ENCODE data around the gene SHC2.

Gene SHC2

GRCh38 chr19:460877-461720 is at the start of gene SHC2:
TSS of gene SHC2 (minus strand) at chr19:461033. CDS start at chr19:460996, 37 bp downstream.
- Mint-ChIP-seq H3K4me3 (peak within 1 kb of the TSS; percentile 69 to 83), H3K9me3 (peaks cover 4 to 15% of the 10 kb centered on the region in 2 donors), H3K4me1 (peaks cover 2 to 6% of the 10 kb centered on the region in 2 donors), H3K27me3 (peaks cover 32 to 45% of the 10 kb centered on the region in 2 donors), H3K36me3 (peaks cover 0 to 2% of the 10 kb centered on the region in 2 donors), H3K27ac (no peak within 1 kb of the TSS)
- no peak for DNase-seq
- ATAC-seq (replicated peaks), result no peak

- Mint-ChIP-seq H3K4me3 (peak overlapping the region; percentile 85 to 90), H3K36me3 (peaks cover 12 to 21% of the 10 kb centered on the region in 2 donors), H3K9me3 (no peaks in the 10 kb centered on the region), H3K27me3 (no peaks in the 10 kb centered on the region), H3K27ac (peak overlapping the region; percentile 98), H3K4me1 (peaks cover 36 to 46% of the 10 kb centered on the region in 2 donors)
- DNase-seq, result no peak
- no peak for ATAC-seq (replicated peaks)
These were observed 47.6 kb upstream of the SHC2 start for GRCh38 chr19:508204-509150.

GRCh38 chr19:507286-508203 is 46.7 kb upstream of the SHC2 start, which contains the start of gene TPGS1:
TSS of gene TPGS1 (plus strand) at chr19:507497. CDS start at chr19:507507, 10 bp downstream.
- no peaks in the 10 kb centered on the region for H3K27me3 Mint-ChIP-seq
- peaks cover 38 to 52% of the 10 kb centered on the region in 2 donors for H3K4me1 Mint-ChIP-seq
- H3K36me3 Mint-ChIP-seq, result peaks cover 12 to 22% of the 10 kb centered on the region in 2 donors
- peak; percentile 63 for DNase-seq
- H3K9me3 Mint-ChIP-seq, result peaks cover 0 to under 1% of the 10 kb centered on the region in 2 donors
- peak; percentile 66 for ATAC-seq (replicated peaks)
- H3K4me3 Mint-ChIP-seq, result peak within 1 kb of the TSS; percentile 85 to 90
- peak within 1 kb of the TSS; percentile 98 for H3K27ac Mint-ChIP-seq

GRCh38 chr19:506404-507285 is 45.8 kb upstream of the SHC2 start:
- Mint-ChIP-seq H3K27ac (peak overlapping the region; percentile 98), H3K27me3 (no peaks in the 10 kb centered on the region), H3K36me3 (peaks cover 12 to 25% of the 10 kb centered on the region in 2 donors), H3K4me3 (peak overlapping the region; percentile 85 to 90), H3K4me1 (peaks cover 36 to 51% of the 10 kb centered on the region in 2 donors), H3K9me3 (peaks cover 0 to 3% of the 10 kb centered on the region in 2 donors)
- peak; percentile 95 for DNase-seq
- ATAC-seq (replicated peaks), result peak; percentile 74 to 77

- no peak for DNase-seq
- Mint-ChIP-seq H3K9me3 (peaks cover 0 to 3% of the 10 kb centered on the region in 2 donors), H3K36me3 (peaks cover 6 to 21% of the 10 kb centered on the region in 2 donors), H3K4me3 (no peak overlapping the region), H3K27me3 (peaks cover 2% of the 10 kb centered on the region in 2 donors), H3K27ac (peak overlapping the region; percentile 73), H3K4me1 (peaks cover 23 to 36% of the 10 kb centered on the region in 2 donors)
- ATAC-seq (replicated peaks), result no peak
These were observed 43.8 kb upstream of the SHC2 start for GRCh38 chr19:504616-505015.

- peaks cover 17 to 36% of the 10 kb centered on the region in 2 donors for H3K4me1 Mint-ChIP-seq
- H3K27ac Mint-ChIP-seq, result no peak overlapping the region
- ATAC-seq (replicated peaks), result no peak
- H3K9me3 Mint-ChIP-seq, result peaks cover 0 to 3% of the 10 kb centered on the region in 2 donors
- peaks cover 3 to 15% of the 10 kb centered on the region in 2 donors for H3K36me3 Mint-ChIP-seq
- no peak for DNase-seq
- H3K27me3 Mint-ChIP-seq, result peaks cover 18 to 20% of the 10 kb centered on the region in 2 donors
- no peak overlapping the region for H3K4me3 Mint-ChIP-seq
These were observed 40.8 kb upstream of the SHC2 start for GRCh38 chr19:501646-502045.

GRCh38 chr19:498977-499623 is 38.3 kb upstream of the SHC2 start:
- no peak overlapping the region for H3K27ac Mint-ChIP-seq
- DNase-seq, result no peak
- ATAC-seq (replicated peaks), result no peak
- H3K4me1 Mint-ChIP-seq, result peaks cover 16 to 23% of the 10 kb centered on the region in 2 donors
- H3K9me3 Mint-ChIP-seq, result peaks cover 0 to 3% of the 10 kb centered on the region in 2 donors
- H3K4me3 Mint-ChIP-seq, result peak overlapping the region in 1 of 2 donors; percentile 12
- H3K27me3 Mint-ChIP-seq, result peaks cover 33 to 38% of the 10 kb centered on the region in 2 donors
- H3K36me3 Mint-ChIP-seq, result peaks cover 3 to 15% of the 10 kb centered on the region in 2 donors

- Mint-ChIP-seq H3K9me3 (peaks cover 0 to 3% of the 10 kb centered on the region in 2 donors), H3K4me1 (peaks cover 19 to 28% of the 10 kb centered on the region in 2 donors), H3K27ac (no peak overlapping the region), H3K27me3 (peaks cover 33 to 44% of the 10 kb centered on the region in 2 donors), H3K36me3 (peaks cover 3 to 15% of the 10 kb centered on the region in 2 donors), H3K4me3 (peak overlapping the region in 1 of 2 donors; percentile 71)
- DNase-seq, result no peak
- peak in 1 of 2 donors; percentile 14 for ATAC-seq (replicated peaks)
These were observed 37.7 kb upstream of the SHC2 start for GRCh38 chr19:498511-498891.

GRCh38 chr19:497869-498510 is 37.2 kb upstream of the SHC2 start:
- Mint-ChIP-seq H3K27me3 (peaks cover 33 to 45% of the 10 kb centered on the region in 2 donors), H3K36me3 (peaks cover 3 to 15% of the 10 kb centered on the region in 2 donors), H3K9me3 (peaks cover 0 to 4% of the 10 kb centered on the region in 2 donors), H3K4me3 (peak overlapping the region; percentile 48 to 71), H3K4me1 (peaks cover 20 to 29% of the 10 kb centered on the region in 2 donors), H3K27ac (no peak overlapping the region)
- DNase-seq (no peak), ATAC-seq (replicated peaks) (peak in 1 of 2 donors; percentile 30)

- H3K4me3 Mint-ChIP-seq, result no peak overlapping the region
- peaks cover 0 to 4% of the 10 kb centered on the region in 2 donors for H3K9me3 Mint-ChIP-seq
- ATAC-seq (replicated peaks), result peak in 1 of 2 donors; percentile 6
- DNase-seq, result no peak
- peaks cover 33 to 45% of the 10 kb centered on the region in 2 donors for H3K27me3 Mint-ChIP-seq
- H3K36me3 Mint-ChIP-seq, result peaks cover 3 to 13% of the 10 kb centered on the region in 2 donors
- H3K27ac Mint-ChIP-seq, result no peak overlapping the region
- H3K4me1 Mint-ChIP-seq, result peaks cover 19 to 26% of the 10 kb centered on the region in 2 donors
These were observed 36.6 kb upstream of the SHC2 start for GRCh38 chr19:497491-497868.

GRCh38 chr19:496986-497385 is 36.2 kb upstream of the SHC2 start:
- H3K4me3 Mint-ChIP-seq, result no peak overlapping the region
- H3K27ac Mint-ChIP-seq, result no peak overlapping the region
- H3K4me1 Mint-ChIP-seq, result peaks cover 17 to 23% of the 10 kb centered on the region in 2 donors
- peaks cover 0 to 2% of the 10 kb centered on the region in 2 donors for H3K9me3 Mint-ChIP-seq
- peaks cover 3 to 10% of the 10 kb centered on the region in 2 donors for H3K36me3 Mint-ChIP-seq
- peaks cover 33 to 45% of the 10 kb centered on the region in 2 donors for H3K27me3 Mint-ChIP-seq
- ATAC-seq (replicated peaks) (no peak), DNase-seq (no peak)

Data from stimulated activated naive B cell treated with anti-CD40 and anti-IgM and Interleukin-4, amounts not matched to agents 10 μg/mL and 1 μg/mL and 100 μg/mL, for 72 hours (primary cell).